A204.1 (cell line): ENCODE measurements around the gene ANXA1.

ENCODE experiments used
- FAIRE-seq: peaks from 2 replicates; lab custom pipeline; 2012; peaks lifted over from hg19 to GRCh38; lab: Jason Lieb, UNC

Gene ANXA1

DNA sequence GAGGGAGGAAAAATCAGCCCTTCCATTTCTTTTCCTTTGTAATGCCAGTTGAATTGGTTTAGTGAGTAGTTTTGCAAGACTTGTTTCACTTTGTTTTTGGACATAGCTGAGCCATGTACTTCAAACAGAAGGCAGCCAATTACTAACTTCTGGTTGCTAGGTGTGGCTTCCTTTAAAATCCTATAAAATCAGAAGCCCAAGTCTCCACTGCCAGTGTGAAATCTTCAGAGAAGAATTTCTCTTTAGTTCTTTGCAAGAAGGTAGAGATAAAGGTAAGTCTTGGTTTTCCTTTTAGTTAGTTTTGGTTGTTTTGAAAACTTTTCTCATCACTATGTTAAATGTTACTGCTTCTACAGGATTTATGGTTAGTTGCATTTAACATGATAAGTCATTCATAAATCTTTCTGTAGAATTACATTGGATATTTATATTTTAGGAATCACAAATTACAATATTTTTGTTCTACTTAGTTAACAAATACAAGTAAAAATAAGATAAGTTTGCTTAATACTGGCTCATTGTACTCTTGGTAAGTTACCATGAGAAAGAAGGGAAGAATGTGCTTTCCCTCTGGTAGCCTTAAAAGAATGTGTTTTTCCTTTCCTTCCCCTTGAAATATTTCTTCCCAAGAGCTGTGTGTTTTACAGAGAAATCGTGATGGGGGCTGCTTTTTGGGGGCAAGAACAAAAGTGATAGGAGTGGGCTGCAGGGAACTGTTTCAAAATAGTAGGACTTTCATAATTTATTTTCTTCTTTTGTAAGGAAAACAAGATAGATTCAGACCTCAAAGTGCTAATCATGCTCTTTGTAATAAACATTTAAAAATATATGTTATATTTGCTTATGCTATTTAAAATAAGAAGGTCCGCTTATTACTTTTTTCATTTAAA, at the start of gene ANXA1:
TSS of gene ANXA1 (plus strand) at position 213 of the 890 bp plus-strand sequence. CDS start 6,671 bp downstream, outside the sequence.
- peak; percentile 99 for FAIRE-seq

GRCh38 chr9:73104342-73104741, 47.3 kb upstream of the ANXA1 start:
- no peak for FAIRE-seq

DNA sequence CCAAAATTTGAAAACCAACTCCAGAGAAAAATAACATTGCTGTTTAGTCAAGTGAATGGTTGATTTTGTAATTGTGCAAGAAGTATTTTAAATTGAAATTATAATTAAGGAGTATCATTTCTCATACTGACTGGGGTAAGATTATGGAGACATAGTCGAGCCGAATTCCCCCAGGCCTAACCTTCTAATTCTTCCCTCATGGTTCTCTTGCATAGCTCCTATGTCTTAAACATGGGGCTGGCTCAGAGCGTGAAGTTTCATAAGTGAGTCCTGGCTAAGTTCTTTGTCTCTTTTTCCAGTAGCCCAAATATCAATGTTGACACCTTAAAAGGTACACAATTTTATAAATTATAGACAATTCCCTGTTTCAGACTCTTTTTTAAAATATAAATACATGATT, 46.7 kb upstream of the ANXA1 start:
- FAIRE-seq: no peak

DNA sequence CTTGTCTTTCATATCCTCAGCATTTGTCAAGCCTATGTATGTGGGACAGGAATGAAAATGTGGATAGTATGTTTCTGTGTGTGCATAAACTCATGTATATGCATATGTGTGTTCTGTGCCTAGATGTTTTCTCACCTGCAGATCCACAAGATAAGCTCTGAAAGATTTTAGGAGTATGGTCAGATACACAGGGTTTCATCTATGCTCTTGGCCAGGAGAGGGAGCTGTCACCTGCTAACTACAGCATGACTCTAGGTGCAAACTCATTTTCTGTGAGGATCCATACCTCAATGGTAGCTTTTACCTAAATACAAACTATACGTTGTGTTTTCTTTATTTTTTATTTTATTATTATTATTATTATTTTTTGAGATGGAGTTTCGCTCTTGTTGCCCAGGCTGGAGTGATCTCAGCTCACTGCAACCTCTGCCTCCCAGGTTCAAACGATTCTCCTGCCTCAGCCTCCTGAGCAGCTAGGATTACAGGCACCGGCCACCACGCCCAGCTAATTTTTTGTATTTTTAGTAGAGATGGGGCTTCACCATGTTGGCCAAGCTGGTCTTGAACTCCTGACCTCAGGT, 44.1 kb upstream of the ANXA1 start:
- FAIRE-seq: peak; percentile 89

DNA sequence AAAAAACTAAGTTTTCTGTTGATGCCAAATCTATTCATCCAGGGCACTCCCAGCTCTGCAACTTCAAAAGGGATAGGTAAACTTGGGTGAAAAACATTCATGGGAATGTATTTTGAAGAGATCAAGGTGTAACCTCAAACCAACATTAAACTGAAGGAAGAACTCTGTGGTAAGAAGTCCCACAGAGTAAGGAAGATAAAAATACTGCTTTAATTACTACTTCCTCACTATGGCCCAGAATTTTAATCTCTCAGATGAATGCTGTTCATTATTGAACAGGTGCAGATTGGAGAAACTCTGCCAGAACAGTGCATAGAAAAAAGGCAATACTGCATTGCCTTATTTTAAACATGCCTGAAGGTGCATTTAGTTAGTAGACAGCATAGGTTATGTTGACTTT, 37.6 kb upstream of the ANXA1 start:
- FAIRE-seq: no peak

DNA sequence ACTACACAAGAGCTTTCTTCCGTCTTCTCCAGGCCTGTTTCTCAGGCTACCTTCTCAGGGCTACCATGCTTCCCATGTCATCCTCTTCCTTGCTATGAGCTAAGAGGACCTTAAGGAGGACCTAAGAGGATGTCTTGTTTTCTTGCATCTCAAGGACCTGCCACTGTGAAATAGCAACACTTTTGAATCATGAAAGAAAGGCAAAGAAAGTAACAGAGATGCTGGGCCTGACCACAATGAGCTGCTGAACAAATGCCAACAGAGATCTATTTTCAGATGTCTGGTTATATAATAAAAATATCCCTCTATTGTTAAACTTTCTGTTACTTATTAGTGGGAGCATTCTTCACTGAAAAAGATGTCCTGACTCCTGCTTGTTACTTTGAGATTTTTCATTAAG, 36.7 kb upstream of the ANXA1 start:
- no peak for FAIRE-seq

DNA sequence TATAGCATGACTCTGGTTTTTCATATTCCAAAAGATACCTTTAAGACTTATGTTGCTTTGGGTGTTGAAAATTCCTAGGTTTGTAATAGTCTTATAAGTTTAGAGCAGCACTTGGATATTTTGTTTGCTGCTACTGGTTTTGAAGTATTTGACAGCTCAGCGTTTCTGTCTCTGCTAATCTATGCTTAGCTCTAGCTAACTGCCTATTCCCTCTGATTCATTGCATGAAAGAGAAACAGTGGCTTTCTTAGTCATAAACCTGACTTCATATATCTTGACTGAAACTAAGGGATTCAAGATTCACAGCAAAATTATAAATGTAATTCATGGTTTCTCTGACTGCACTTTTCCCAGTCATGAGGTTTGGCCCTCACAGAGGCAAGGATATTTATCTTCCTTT, 35.6 kb upstream of the ANXA1 start:
- no peak for FAIRE-seq

DNA sequence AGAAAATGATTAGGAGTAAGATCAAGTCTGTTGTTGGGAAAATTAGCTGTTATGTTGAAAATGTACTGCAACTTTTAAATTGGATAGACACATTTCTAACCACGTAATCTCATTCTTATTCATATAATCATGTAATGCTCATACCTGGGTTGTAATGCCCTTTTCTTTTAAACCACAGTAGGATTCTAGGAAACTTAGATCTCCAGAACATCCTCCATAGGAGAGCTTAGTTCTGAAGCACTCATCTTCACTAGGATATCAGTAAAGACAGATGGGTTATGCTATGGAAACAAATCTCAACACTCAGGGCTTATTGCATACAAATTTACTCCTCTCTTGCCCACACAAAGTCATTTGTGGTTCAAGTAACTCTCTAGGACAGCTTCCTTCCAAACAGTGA, 34.8 kb upstream of the ANXA1 start:
- FAIRE-seq: no peak

- FAIRE-seq: no peak
Measured at GRCh38 chr9:73118286-73118685, 33.4 kb upstream of the ANXA1 start.

GRCh38 chr9:73118898-73119554, 32.6 kb upstream of the ANXA1 start:
- no peak for FAIRE-seq

GRCh38 chr9:73121375-73121935, 30.2 kb upstream of the ANXA1 start:
- FAIRE-seq: no peak

- no peak for FAIRE-seq
Measured at GRCh38 chr9:73125651-73126050, 26.0 kb upstream of the ANXA1 start.

- FAIRE-seq: no peak
Measured at GRCh38 chr9:73129941-73130685, 21.6 kb upstream of the ANXA1 start.

DNA sequence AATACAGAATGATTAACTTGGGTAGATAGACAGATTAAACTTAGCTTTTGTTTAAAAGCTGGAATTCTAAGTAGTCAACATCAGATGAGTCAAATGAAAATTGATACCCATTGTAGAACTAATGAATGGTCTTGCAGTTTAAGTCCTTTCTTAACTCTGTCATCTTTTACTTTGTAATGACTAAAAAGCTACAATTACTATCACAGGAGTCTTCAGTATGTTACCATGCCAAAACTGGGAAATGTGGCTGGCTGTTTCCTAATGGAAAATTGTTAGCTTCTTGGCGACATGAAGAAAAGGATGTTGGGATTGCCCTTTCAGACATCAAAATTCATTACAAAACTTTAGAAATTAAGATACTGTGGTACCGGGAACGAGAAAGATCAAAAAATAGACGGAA, 20.2 kb upstream of the ANXA1 start:
- no peak for FAIRE-seq

DNA sequence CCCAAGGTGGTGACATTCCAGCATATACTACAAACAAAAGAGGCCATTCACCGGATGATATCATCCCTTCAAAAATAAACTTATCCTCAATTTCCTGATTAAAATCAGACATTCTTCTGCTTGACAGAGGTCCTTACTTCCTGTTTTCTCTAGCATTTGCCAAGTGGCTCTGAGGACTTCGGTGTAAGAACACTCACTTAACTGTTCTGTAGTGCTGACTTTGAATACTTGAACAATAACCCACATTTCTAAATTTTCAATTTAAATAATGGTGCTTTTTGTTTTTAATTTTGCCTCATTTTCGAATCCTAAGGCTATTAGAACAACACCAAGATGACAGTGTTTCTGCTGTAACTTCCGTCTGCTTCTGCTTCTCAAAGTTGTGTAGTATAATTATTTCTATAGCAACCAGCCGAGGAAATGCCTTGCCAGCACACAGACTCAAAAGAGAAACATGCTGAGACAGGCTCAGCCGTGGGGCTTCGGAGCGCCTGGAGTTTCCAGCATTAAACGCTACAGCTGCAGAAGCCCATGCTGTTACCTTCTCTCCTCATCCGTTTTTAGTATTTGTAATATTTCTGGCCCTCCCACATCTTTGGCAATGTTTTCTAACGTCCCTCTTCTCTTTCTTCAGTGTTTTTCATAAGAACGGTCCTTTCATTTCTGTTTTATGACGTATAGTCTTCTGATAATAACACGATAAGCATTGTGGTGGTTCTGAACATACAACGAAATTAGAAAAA, 19.5 kb upstream of the ANXA1 start:
- FAIRE-seq: peak; percentile 93

- peak; percentile 77 for FAIRE-seq
Measured at GRCh38 chr9:73133022-73133651, 18.5 kb upstream of the ANXA1 start.

DNA sequence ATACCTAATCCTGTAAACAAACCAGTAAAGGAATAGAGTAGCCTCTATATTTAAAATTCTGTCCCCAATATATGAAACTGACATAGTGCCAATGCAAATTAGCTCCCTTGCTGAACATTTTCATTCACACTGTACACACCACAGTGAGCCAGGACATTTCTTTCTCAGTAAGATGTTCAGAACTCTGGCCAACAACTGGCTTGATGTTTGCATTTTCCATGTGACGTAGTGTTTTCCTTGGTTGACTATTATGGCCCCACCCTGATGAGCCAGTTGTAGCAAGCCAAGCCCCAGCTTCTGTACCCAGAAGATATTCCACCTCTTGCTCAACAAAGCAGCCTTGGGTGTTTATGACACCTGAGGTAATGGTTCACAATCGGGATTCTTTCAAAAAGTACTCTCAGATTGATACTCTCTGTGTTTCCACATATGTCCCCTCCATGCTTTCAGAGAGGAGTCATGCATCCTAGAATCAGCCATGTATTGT, 17.7 kb upstream of the ANXA1 start:
- FAIRE-seq: no peak

- FAIRE-seq: no peak
Measured at GRCh38 chr9:73135394-73135793, 16.3 kb upstream of the ANXA1 start.

DNA sequence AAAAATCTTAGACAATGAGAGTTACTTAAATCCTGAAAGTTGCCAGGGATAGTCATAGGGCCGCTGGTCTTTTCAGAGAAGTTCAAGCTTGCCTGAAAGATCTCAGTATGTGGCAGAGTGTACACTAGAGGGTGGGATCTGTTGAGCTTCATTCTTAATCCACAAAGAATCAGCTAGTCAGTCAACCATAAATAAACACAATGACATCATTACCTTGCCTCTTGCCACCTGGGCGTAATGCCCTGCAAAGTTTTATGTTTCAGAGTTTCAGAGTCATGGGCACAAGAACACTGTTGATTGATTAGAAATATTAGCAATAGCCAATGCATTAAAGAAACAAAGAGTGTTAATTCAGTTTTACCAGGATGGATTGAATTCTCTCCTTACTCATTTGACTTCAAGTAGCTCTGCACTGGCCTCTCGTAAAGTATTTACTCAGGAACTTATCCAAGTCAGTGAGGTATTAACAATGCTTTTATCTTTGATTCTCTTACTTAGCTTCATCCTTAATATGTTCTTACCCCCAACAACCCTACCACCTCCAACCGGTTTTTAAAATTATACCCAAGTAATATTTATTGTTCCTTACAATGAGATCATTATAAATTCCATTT, 14.3 kb upstream of the ANXA1 start:
- no peak for FAIRE-seq

- no peak for FAIRE-seq
Measured at GRCh38 chr9:73137914-73138313, 13.8 kb upstream of the ANXA1 start.
